Measurements from ENCODE around the gene ANO2. TPM values are rescaled to one million over a fixed set of nuclear protein-coding genes. Genes with fewer than 3 reads are reported as not detected.

The ANO2 gene
- total and polyA plus RNA-seq, 4 experiments from 2014 or later = not detected

DNA sequence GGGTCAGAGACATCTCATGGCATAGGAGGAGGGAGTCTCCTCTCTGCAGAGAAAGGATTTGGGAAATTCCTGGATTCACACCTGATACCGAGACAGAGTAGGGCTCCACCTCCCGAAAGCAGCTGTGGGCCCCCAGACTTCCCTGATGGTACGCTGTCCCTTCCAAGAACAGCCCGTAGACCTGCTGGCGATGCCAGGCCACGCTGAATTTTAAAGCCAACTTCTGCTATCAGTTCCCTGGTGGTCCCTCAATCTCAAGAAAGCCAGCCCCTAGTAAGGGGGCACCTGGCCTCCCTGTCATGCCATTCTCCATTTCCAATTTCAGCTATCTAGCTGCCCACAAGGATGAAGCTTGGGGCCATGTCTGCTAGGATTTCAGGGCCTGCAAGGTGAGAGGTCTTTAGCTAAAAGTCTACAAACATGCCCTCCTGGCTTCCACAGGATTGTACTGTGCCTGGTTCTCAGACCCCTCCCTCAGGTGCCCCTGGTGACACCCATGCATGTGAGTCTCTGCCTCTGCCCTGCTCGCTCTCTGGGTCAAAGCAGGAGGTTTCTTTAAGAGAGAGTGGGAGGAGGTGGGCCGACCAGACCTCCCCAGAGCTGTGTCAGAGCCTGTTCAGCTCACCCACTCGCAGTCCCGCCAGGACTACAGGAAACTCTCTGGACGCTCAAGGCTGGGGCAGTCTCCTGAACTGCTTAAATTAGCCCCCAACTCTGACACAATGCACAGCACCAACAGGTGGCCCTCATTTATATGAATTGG lies 30.5 kb downstream of the ANO2 start:
- Mint-ChIP-seq H3K36me3 (no peaks in the 10 kb centered on the region), H3K9me3 (no peaks in the 10 kb centered on the region), H3K27me3 (peaks cover 3 to 7% of the 10 kb centered on the region in 2 donors), H3K4me3 (no peak overlapping the region), H3K4me1 (no peaks in the 10 kb centered on the region), H3K27ac (no peak overlapping the region)
- no peak overlapping the region for H3K4me3 ChIP-seq (ENCODE audit: low read length in 2 of 2)
- no peaks in the 10 kb centered on the region for H3K36me3 ChIP-seq (ENCODE audit: insufficient read depth, low read length)
- CTCF ChIA-PET (ENCODE audit: partially characterized antibody) = no interaction called here
- intact Hi-C loops (cut with micrococcal nuclease) = no loop called here
- no peak for DNase-seq
- no peaks in the 10 kb centered on the region for H3K9me3 ChIP-seq (ENCODE audit: control insufficient read depth in 1 of 2, low read length in 2 of 2)
- POLR2A ChIA-PET (ENCODE audit: partially characterized antibody) = no interaction called here
- no peak overlapping the region for H3K27ac ChIP-seq (ENCODE audit: low read depth, low read length)
- H3K4me1 ChIP-seq (ENCODE audit: insufficient read depth, low read length) = no peaks in the 10 kb centered on the region
- H3K27me3 ChIP-seq (ENCODE audit: insufficient read depth, low read length) = no peaks in the 10 kb centered on the region

- no peaks in the 10 kb centered on the region for H3K9me3 ChIP-seq (ENCODE audit: control insufficient read depth in 1 of 2, low read length in 2 of 2)
- H3K4me3 Mint-ChIP-seq = no peak overlapping the region
- H3K4me3 ChIP-seq (ENCODE audit: low read length in 2 of 2) = no peak overlapping the region
- peaks cover 3 to 5% of the 10 kb centered on the region in 2 donors for H3K27me3 Mint-ChIP-seq
- ChIA-PET CTCF (ENCODE audit: partially characterized antibody) (no interaction called here), POLR2A (ENCODE audit: partially characterized antibody) (no interaction called here)
- H3K4me1 ChIP-seq (ENCODE audit: insufficient read depth, low read length) = no peaks in the 10 kb centered on the region
- H3K36me3 Mint-ChIP-seq = no peaks in the 10 kb centered on the region
- no peaks in the 10 kb centered on the region for H3K27me3 ChIP-seq (ENCODE audit: insufficient read depth, low read length)
- intact Hi-C loops (cut with micrococcal nuclease) = no loop called here
- H3K4me1 Mint-ChIP-seq = no peaks in the 10 kb centered on the region
- H3K27ac ChIP-seq (ENCODE audit: low read depth, low read length) = no peak overlapping the region
- DNase-seq = no peak
- no peaks in the 10 kb centered on the region for H3K9me3 Mint-ChIP-seq
- no peak overlapping the region for H3K27ac Mint-ChIP-seq
- H3K36me3 ChIP-seq (ENCODE audit: insufficient read depth, low read length) = no peaks in the 10 kb centered on the region
These were observed 31.7 kb downstream of the ANO2 start for GRCh38 chr12:5913387-5913786.

GRCh38 chr12:5912437-5913334 lies 32.4 kb downstream of the ANO2 start:
- no peaks in the 10 kb centered on the region for H3K4me1 ChIP-seq (ENCODE audit: insufficient read depth, low read length)
- Mint-ChIP-seq H3K4me1 (no peaks in the 10 kb centered on the region), H3K4me3 (no peak overlapping the region), H3K36me3 (no peaks in the 10 kb centered on the region), H3K27me3 (peaks cover 5 to 6% of the 10 kb centered on the region in 2 donors), H3K27ac (no peak overlapping the region), H3K9me3 (no peaks in the 10 kb centered on the region)
- no peaks in the 10 kb centered on the region for H3K27me3 ChIP-seq (ENCODE audit: insufficient read depth, low read length)
- no peak overlapping the region for H3K4me3 ChIP-seq (ENCODE audit: low read length in 2 of 2)
- no peak for DNase-seq
- POLR2A ChIA-PET (ENCODE audit: partially characterized antibody) = no interaction called here
- no peaks in the 10 kb centered on the region for H3K9me3 ChIP-seq (ENCODE audit: control insufficient read depth in 1 of 2, low read length in 2 of 2)
- no peak overlapping the region for H3K27ac ChIP-seq (ENCODE audit: low read depth, low read length)
- no peaks in the 10 kb centered on the region for H3K36me3 ChIP-seq (ENCODE audit: insufficient read depth, low read length)
- CTCF ChIA-PET (ENCODE audit: partially characterized antibody) = no interaction called here
- intact Hi-C loops (cut with micrococcal nuclease) = no loop called here

DNA sequence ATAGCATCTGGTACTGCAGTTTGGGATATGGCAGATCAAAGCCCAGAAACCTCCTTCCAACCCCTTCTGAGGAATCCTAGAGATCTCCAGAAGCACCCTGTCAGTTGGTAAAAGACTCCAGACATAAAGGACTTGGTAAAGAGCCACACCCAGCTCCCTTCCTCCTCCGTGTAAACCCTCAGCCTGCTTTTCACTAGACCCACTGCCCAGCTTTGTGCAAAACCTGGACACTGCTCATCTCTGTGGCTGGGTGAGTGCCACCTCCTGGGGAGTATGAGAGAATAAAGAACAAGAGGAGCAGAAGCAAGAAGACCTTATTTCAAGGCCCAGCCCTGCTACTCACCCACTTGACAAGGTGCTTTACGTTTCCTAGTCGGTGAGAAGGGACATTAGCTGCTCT lies 33.0 kb downstream of the ANO2 start:
- Histone ChIP-seq H3K36me3 (ENCODE audit: insufficient read depth, low read length) (no peaks in the 10 kb centered on the region), H3K4me1 (ENCODE audit: insufficient read depth, low read length) (no peaks in the 10 kb centered on the region), H3K4me3 (ENCODE audit: low read length in 2 of 2) (no peak overlapping the region), H3K9me3 (ENCODE audit: control insufficient read depth in 1 of 2, low read length in 2 of 2) (no peaks in the 10 kb centered on the region), H3K27me3 (ENCODE audit: insufficient read depth, low read length) (no peaks in the 10 kb centered on the region), H3K27ac (ENCODE audit: low read depth, low read length) (no peak overlapping the region)
- Mint-ChIP-seq H3K4me3 (no peak overlapping the region), H3K36me3 (no peaks in the 10 kb centered on the region), H3K9me3 (no peaks in the 10 kb centered on the region), H3K4me1 (no peaks in the 10 kb centered on the region), H3K27ac (no peak overlapping the region), H3K27me3 (peaks cover 9% of the 10 kb centered on the region in 2 donors)
- ChIA-PET CTCF (ENCODE audit: partially characterized antibody) (no interaction called here), POLR2A (ENCODE audit: partially characterized antibody) (no interaction called here)
- no peak for DNase-seq
- intact Hi-C loops (cut with micrococcal nuclease) = no loop called here

DNA sequence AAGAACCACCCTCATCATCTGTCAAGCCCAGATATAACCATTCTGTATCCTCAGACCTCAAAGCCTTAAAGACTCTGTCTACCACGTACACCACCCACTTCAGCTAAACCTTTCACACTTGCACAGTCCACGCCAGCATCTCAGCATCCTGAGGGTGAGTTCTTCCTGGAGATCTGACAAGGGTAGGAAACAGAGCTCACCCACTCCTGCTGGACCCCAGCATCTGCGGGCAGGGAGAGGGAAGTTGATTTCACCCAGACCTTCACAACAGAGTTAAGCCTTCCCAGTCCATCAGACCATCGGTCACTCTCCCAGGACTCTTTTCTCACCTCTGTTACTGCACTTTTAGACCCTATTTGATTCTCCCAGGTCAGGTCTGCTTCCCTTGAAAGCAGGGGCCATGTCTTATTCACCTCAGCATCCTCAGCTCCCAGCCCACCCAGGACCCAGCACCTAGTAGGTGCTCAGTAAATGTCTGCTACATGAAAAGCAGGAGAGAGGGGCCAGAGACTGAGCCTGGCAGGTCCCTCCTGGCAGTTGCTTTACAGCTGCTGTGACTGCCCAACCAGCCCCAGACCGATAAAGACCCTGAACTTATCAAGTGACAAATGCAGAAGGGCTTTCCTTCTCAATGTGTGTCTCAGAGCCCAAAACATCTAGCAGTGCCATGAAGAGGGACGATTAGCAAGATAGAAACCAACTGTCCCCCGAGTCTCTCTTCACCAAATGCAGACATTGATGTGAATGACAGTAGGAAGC lies 34.1 kb downstream of the ANO2 start:
- no peak overlapping the region for H3K27ac Mint-ChIP-seq
- peaks cover 9% of the 10 kb centered on the region in 2 donors for H3K27me3 Mint-ChIP-seq
- no peaks in the 10 kb centered on the region for H3K4me1 ChIP-seq (ENCODE audit: insufficient read depth, low read length)
- ChIA-PET POLR2A (ENCODE audit: partially characterized antibody) (no interaction called here), CTCF (ENCODE audit: partially characterized antibody) (interaction anchor here (1.1 kb wide), 1 partner anchor 9 kb away, joined by 3 read pairs; no protein-coding TSS in a partner anchor)
- DNase-seq = no peak
- no peaks in the 10 kb centered on the region for H3K36me3 ChIP-seq (ENCODE audit: insufficient read depth, low read length)
- no peaks in the 10 kb centered on the region for H3K27me3 ChIP-seq (ENCODE audit: insufficient read depth, low read length)
- H3K9me3 Mint-ChIP-seq = no peaks in the 10 kb centered on the region
- no peak overlapping the region for H3K27ac ChIP-seq (ENCODE audit: low read depth, low read length)
- H3K4me3 Mint-ChIP-seq = no peak overlapping the region
- H3K9me3 ChIP-seq (ENCODE audit: control insufficient read depth in 1 of 2, low read length in 2 of 2) = no peaks in the 10 kb centered on the region
- intact Hi-C loops (cut with micrococcal nuclease) = no loop called here
- H3K36me3 Mint-ChIP-seq = no peaks in the 10 kb centered on the region
- no peak overlapping the region for H3K4me3 ChIP-seq (ENCODE audit: low read length in 2 of 2)
- no peaks in the 10 kb centered on the region for H3K4me1 Mint-ChIP-seq

- intact Hi-C loops (cut with micrococcal nuclease) = no loop called here
- peaks cover 0 to 2% (median 0%) of the 10 kb centered on the region in 8 donors for H3K9me3 Mint-ChIP-seq
These were observed 35.5 kb downstream of the ANO2 start for GRCh38 chr12:5909560-5909959.

DNA sequence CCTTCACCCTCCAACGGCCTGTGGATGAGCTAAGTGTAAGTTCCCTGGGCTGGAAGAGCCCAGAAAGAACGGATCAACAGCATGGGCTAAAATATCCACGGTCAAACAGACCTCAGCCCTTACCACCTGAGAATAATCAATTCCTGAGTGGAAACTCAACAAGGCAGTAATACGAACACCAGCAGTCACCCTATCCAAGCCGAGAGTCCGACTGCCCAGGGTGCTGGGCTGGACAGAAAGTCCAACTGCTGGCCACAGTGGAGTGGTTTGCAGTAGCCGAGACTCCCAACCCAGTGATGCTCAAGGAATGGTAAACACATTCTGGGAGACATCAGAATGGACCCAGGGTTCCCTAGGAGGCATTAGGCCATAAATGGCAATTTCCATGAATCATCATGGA lies 36.8 kb downstream of the ANO2 start:
- no peaks in the 10 kb centered on the region for H3K4me1 ChIP-seq (ENCODE audit: insufficient read depth, low read length)
- intact Hi-C loops (cut with micrococcal nuclease) = no loop called here
- no peak overlapping the region for H3K27ac ChIP-seq (ENCODE audit: low read depth, low read length)
- Mint-ChIP-seq H3K27ac (no peak overlapping the region), H3K9me3 (peaks cover 0 to 2% (median 0%) of the 10 kb centered on the region in 8 donors), H3K4me1 (no peaks in the 10 kb centered on the region), H3K36me3 (no peaks in the 10 kb centered on the region), H3K27me3 (peaks cover 12 to 13% of the 10 kb centered on the region in 2 donors), H3K4me3 (no peak overlapping the region)
- no peak overlapping the region for H3K4me3 ChIP-seq (ENCODE audit: low read length in 2 of 2)
- no peaks in the 10 kb centered on the region for H3K36me3 ChIP-seq (ENCODE audit: insufficient read depth, low read length)
- no peaks in the 10 kb centered on the region for H3K9me3 ChIP-seq (ENCODE audit: control insufficient read depth in 1 of 2, low read length in 2 of 2)
- no peak for DNase-seq
- CTCF ChIA-PET (ENCODE audit: partially characterized antibody) = no interaction called here
- no peaks in the 10 kb centered on the region for H3K27me3 ChIP-seq (ENCODE audit: insufficient read depth, low read length)
- POLR2A ChIA-PET (ENCODE audit: partially characterized antibody) = no interaction called here

More at GRCh38 chr12:5909560-5909959, 35.5 kb downstream of the ANO2 start:
- ChIA-PET POLR2A (ENCODE audit: partially characterized antibody) (no interaction called here), CTCF (ENCODE audit: partially characterized antibody) (no interaction called here)
- no peak for DNase-seq
- H3K36me3 ChIP-seq (ENCODE audit: insufficient read depth, low read length) = no peaks in the 10 kb centered on the region
- no peak overlapping the region for H3K4me3 Mint-ChIP-seq
- H3K36me3 Mint-ChIP-seq = no peaks in the 10 kb centered on the region
- no peaks in the 10 kb centered on the region for H3K27me3 ChIP-seq (ENCODE audit: insufficient read depth, low read length)
- no peaks in the 10 kb centered on the region for H3K4me1 ChIP-seq (ENCODE audit: insufficient read depth, low read length)
- peaks cover 10 to 11% of the 10 kb centered on the region in 2 donors for H3K27me3 Mint-ChIP-seq
- no peaks in the 10 kb centered on the region for H3K9me3 ChIP-seq (ENCODE audit: control insufficient read depth in 1 of 2, low read length in 2 of 2)
- no peak overlapping the region for H3K27ac ChIP-seq (ENCODE audit: low read depth, low read length)
- H3K27ac Mint-ChIP-seq = no peak overlapping the region
- H3K4me3 ChIP-seq (ENCODE audit: low read length in 2 of 2) = no peak overlapping the region
- no peaks in the 10 kb centered on the region for H3K4me1 Mint-ChIP-seq

Data from CD4-positive, alpha-beta memory T cell (primary cell).